HepG2 (cell line): ENCODE data around the gene CFAP70. TPM values are rescaled to one million over a fixed set of nuclear protein-coding genes. Genes with fewer than 3 reads are reported as not detected.
A peak's percentile ranks its signal among the peaks of the same experiment; 100 is the strongest.

Experiments used
- ATF7-NPFF ChIP-seq: sonication (generic); formaldehyde crosslinking; IDR thresholded peaks from 2 replicates; pipeline ENCODE4 v1.8.1; 2023; ENCODE audit warnings: mild to moderate bottlenecking, low read depth, missing genetic modification reagents, moderate library complexity
- CEBPB ChIP-seq: IDR thresholded peaks from 2 replicates; pipeline ENCODE4 v1.6.1; 2011; ENCODE audit warnings: low read depth, low read length, improper control_type of control experiment, borderline replicate concordance
- HDAC1 ChIP-seq: sonication (generic); formaldehyde crosslinking; IDR thresholded peaks from 2 replicates; pipeline ENCODE4 v1.5.1; 2020; ENCODE audit warnings: mild to moderate bottlenecking, missing genetic modification reagents
- HES4 ChIP-seq: sonication (generic); formaldehyde crosslinking; IDR thresholded peaks from 2 replicates; pipeline ENCODE4 v1.9.0; 2021; ENCODE audit warnings: mild to moderate bottlenecking, missing genetic modification reagents, borderline replicate concordance
- KLF16 ChIP-seq, 2 experiments: sonication (generic) in 1 of 2; formaldehyde crosslinking in 1 of 2; IDR thresholded peaks; 2 replicates each; pipeline versions ENCODE4 v1.6.1 to v1.8.0; 2016 to 2023; ENCODE audit warnings: missing genetic modification reagents in 2 of 2, missing compliant biosample characterization in 1 of 2
- NFKBIZ ChIP-seq: IDR thresholded peaks from 2 replicates; pipeline ENCODE4 v1.6.1; 2018; ENCODE audit warnings: missing genetic modification reagents, missing compliant biosample characterization
- SP2 ChIP-seq: sonication (generic); formaldehyde crosslinking; IDR thresholded peaks from 2 replicates; pipeline ENCODE4 v1.5.1; 2020; ENCODE audit warnings: mild to moderate bottlenecking, missing genetic modification reagents
- ZFX ChIP-seq: sonication (generic); formaldehyde crosslinking; IDR thresholded peaks from 2 replicates; pipeline ENCODE4 v1.4.0; 2020; ENCODE audit warnings: mild to moderate bottlenecking, low read depth, missing genetic modification reagents, moderate library complexity
- ZNF354B ChIP-seq: sonication (generic); formaldehyde crosslinking; IDR thresholded peaks from 2 replicates; pipeline ENCODE4 v1.8.0; 2022; ENCODE audit warnings: mild to moderate bottlenecking, missing genetic modification reagents
- ZNF672 ChIP-seq: sonication (generic); formaldehyde crosslinking; IDR thresholded peaks from 2 replicates; pipeline ENCODE4 v1.8.1; 2022; ENCODE audit warnings: missing genetic modification reagents
- ZNF747 ChIP-seq: sonication (generic); formaldehyde crosslinking; IDR thresholded peaks from 2 replicates; pipeline ENCODE4 v1.8.1; 2023; ENCODE audit warnings: missing genetic modification reagents, mild to moderate bottlenecking, borderline replicate concordance
- polyA plus RNA-seq, 8 experiments: library from polyadenylated mRNA; depleted of rRNA in 3 of 8; stranded (reverse) in 7 of 8; unstranded in 1 of 8; fragments of >200 nt; fragmentation: Illumina TruSeq in 4 of 8; extraction: Trizol in 4 of 8; gene quantifications; 2 replicates each; pipeline versions ENCODE4 v1.2.1 to v1.2.3, GENCODE V29; 2011 to 2016; ENCODE audit warnings: low read depth in 4 of 8, missing spikeins in 1 of 8, mixed read lengths in 1 of 8; ENCODE audit not compliant: insufficient read depth in 1 of 8
- total RNA-seq, 5 experiments: library from RNA; depleted of rRNA; stranded (reverse); fragments of >200 nt; fragmentation: Illumina TruSeq; extraction: Trizol; gene quantifications; 2 replicates each; pipeline ENCODE4 v1.2.3, GENCODE V29; 2016; ENCODE audit warnings: low read depth in 1 of 5
- TF ChIP-seq, protein P1 (sequence below): sonication (generic); formaldehyde crosslinking; IDR thresholded peaks from 2 replicates; pipeline ENCODE4 v1.4.0; 2020; ENCODE audit warnings: mild to moderate bottlenecking, missing genetic modification reagents, borderline replicate concordance
- TF ChIP-seq, protein P2 (sequence below): sonication (generic); formaldehyde crosslinking; IDR thresholded peaks from 2 replicates; pipeline ENCODE4 v1.8.0; 2022; ENCODE audit warnings: missing genetic modification reagents, mild to moderate bottlenecking, moderate library complexity, borderline replicate concordance
- TF ChIP-seq, protein P3 (sequence below): sonication (generic); formaldehyde crosslinking; IDR thresholded peaks from 2 replicates; pipeline ENCODE4 v1.5.0; 2020; ENCODE audit warnings: missing genetic modification reagents
- TF ChIP-seq, protein P4 (sequence below): sonication (generic); formaldehyde crosslinking; IDR thresholded peaks from 2 replicates; pipeline ENCODE4 v1.4.0; 2020; ENCODE audit warnings: mild to moderate bottlenecking, missing genetic modification reagents
- TF ChIP-seq, protein P5 (sequence below): sonication (generic); formaldehyde crosslinking; IDR thresholded peaks from 2 replicates; pipeline ENCODE4 v1.4.0; 2020; ENCODE audit warnings: low read depth, missing genetic modification reagents
- TF ChIP-seq, protein P6 (sequence below): sonication (generic); formaldehyde crosslinking; IDR thresholded peaks from 2 replicates; pipeline ENCODE4 v1.8.0; 2023; ENCODE audit warnings: mild to moderate bottlenecking, missing genetic modification reagents

The CFAP70 gene
- total and polyA plus RNA-seq, 2 of the 13 experiments (the other 11 are each of a cell fraction or from before 2014, with no cell fraction given) = 0.27 to 0.38 TPM

DNA sequence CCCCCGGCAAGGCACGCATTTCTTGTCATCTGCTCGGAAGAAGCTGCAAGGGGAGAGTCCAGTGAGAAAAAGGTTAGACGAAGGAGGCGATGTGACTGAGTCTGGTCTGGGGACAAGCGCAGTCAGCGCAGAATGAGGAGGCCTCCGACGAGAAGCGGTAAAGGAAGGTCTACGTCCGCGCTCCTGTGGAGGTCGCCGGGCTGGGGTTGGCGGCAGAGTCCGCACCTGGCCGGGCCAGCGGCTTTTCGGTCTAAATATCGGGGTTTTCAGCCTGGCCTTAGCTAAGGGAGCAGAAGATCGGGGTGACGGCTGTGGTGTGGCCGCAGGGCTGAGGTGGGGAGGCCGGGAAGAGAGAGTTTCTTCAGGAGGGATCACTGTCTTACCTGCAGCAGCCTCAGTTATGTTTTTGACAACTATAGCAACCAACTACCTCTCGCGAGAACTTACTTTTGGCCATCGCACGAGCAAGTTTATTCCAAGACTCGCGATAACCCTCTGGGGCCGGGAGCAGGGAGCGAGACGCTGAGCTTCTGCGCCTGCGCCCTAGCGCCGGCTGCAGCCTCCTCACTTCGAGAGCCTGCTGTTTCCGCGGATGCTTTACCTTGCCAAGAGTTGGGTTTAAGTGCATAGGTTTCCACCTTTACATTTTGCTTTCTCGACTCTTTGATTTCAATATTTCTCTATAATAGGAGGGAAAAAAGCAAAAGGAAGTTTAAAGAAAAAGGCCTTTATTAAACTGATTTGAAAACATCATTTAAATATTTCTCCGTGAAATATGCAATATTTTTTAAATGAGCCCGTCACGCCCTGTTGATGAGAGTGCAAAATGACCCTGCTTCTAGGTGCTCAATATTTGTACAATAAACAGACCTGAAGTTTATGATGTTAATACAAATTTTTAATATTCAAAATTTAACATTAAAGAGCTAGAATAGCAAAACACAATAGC is at the start of gene CFAP70 (continued):
- TF ChIP-seq, protein P1, sequence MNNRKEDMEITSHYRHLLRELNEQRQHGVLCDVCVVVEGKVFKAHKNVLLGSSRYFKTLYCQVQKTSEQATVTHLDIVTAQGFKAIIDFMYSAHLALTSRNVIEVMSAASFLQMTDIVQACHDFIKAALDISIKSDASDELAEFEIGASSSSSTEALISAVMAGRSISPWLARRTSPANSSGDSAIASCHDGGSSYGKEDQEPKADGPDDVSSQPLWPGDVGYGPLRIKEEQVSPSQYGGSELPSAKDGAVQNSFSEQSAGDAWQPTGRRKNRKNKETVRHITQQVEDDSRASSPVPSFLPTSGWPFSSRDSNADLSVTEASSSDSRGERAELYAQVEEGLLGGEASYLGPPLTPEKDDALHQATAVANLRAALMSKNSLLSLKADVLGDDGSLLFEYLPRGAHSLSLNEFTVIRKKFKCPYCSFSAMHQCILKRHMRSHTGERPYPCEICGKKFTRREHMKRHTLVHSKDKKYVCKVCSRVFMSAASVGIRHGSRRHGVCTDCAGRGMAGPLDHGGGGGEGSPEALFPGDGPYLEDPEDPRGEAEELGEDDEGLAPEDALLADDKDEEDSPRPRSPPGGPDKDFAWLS (CRISPR knock-in tag) = no peak
- TF ChIP-seq SP2 = no peak
- TF ChIP-seq, protein P2, sequence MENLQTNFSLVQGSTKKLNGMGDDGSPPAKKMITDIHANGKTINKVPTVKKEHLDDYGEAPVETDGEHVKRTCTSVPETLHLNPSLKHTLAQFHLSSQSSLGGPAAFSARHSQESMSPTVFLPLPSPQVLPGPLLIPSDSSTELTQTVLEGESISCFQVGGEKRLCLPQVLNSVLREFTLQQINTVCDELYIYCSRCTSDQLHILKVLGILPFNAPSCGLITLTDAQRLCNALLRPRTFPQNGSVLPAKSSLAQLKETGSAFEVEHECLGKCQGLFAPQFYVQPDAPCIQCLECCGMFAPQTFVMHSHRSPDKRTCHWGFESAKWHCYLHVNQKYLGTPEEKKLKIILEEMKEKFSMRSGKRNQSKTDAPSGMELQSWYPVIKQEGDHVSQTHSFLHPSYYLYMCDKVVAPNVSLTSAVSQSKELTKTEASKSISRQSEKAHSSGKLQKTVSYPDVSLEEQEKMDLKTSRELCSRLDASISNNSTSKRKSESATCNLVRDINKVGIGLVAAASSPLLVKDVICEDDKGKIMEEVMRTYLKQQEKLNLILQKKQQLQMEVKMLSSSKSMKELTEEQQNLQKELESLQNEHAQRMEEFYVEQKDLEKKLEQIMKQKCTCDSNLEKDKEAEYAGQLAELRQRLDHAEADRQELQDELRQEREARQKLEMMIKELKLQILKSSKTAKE (CRISPR knock-in tag) = no peak
- no peak for TF ChIP-seq ATF7-NPFF
- peak; percentile 62 for TF ChIP-seq ZFX (CRISPR knock-in tag)
- peak; percentile 62 for TF ChIP-seq HDAC1 (CRISPR knock-in tag)
- TF ChIP-seq NFKBIZ (CRISPR knock-in tag) = no peak
- no peak for TF ChIP-seq HES4
- TF ChIP-seq KLF16 (CRISPR knock-in tag; IDR thresholded peaks at IDR 0.05) = 0 out of 4 replicates have a peak, but pooled peaks of 1 of the 2 experiments have one; percentile 18
- TF ChIP-seq, protein P3, sequence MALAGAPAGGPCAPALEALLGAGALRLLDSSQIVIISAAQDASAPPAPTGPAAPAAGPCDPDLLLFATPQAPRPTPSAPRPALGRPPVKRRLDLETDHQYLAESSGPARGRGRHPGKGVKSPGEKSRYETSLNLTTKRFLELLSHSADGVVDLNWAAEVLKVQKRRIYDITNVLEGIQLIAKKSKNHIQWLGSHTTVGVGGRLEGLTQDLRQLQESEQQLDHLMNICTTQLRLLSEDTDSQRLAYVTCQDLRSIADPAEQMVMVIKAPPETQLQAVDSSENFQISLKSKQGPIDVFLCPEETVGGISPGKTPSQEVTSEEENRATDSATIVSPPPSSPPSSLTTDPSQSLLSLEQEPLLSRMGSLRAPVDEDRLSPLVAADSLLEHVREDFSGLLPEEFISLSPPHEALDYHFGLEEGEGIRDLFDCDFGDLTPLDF (CRISPR knock-in tag) = no peak
- no peak for TF ChIP-seq ZNF747 (CRISPR knock-in tag)
- no peak for TF ChIP-seq ZNF672
- TF ChIP-seq, protein P4, sequence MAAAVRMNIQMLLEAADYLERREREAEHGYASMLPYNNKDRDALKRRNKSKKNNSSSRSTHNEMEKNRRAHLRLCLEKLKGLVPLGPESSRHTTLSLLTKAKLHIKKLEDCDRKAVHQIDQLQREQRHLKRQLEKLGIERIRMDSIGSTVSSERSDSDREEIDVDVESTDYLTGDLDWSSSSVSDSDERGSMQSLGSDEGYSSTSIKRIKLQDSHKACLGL = 0 out of 2 replicates have a peak, but pooled peaks have one; percentile 43
- no peak for TF ChIP-seq ZNF354B (CRISPR knock-in tag)
- TF ChIP-seq CEBPB = no peak
- TF ChIP-seq, protein P5, sequence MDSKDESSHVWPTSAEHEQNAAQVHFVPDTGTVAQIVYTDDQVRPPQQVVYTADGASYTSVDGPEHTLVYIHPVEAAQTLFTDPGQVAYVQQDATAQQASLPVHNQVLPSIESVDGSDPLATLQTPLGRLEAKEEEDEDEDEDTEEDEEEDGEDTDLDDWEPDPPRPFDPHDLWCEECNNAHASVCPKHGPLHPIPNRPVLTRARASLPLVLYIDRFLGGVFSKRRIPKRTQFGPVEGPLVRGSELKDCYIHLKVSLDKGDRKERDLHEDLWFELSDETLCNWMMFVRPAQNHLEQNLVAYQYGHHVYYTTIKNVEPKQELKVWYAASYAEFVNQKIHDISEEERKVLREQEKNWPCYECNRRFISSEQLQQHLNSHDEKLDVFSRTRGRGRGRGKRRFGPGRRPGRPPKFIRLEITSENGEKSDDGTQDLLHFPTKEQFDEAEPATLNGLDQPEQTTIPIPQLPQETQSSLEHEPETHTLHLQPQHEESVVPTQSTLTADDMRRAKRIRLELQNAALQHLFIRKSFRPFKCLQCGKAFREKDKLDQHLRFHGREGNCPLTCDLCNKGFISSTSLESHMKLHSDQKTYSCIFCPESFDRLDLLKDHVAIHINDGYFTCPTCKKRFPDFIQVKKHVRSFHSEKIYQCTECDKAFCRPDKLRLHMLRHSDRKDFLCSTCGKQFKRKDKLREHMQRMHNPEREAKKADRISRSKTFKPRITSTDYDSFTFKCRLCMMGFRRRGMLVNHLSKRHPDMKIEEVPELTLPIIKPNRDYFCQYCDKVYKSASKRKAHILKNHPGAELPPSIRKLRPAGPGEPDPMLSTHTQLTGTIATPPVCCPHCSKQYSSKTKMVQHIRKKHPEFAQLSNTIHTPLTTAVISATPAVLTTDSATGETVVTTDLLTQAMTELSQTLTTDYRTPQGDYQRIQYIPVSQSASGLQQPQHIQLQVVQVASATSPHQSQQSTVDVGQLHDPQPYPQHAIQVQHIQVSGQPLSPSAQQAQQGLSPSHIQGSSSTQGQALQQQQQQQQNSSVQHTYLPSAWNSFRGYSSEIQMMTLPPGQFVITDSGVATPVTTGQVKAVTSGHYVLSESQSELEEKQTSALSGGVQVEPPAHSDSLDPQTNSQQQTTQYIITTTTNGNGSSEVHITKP (CRISPR knock-in tag) = no peak
- TF ChIP-seq, protein P6, sequence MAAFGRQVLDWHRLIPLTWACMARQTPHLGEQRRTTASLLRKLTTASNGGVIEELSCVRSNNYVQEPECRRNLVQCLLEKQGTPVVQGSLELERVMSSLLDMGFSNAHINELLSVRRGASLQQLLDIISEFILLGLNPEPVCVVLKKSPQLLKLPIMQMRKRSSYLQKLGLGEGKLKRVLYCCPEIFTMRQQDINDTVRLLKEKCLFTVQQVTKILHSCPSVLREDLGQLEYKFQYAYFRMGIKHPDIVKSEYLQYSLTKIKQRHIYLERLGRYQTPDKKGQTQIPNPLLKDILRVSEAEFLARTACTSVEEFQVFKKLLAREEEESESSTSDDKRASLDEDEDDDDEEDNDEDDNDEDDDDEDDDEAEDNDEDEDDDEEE (CRISPR knock-in tag) = no peak
